Fibroblast of pulmonary artery (primary cell): Measurements from ENCODE around the gene PELO.

Experiments
- DNase-seq: peaks from one replicate; pipeline ENCODE4 v3.0.0-alpha.2; 2010; ENCODE audit warnings: low read depth
- H3K4me3 ChIP-seq: replicated peaks from 2 replicates; pipeline ENCODE4 v1.5.1; 2011; ENCODE audit warnings: low read depth, mild to moderate bottlenecking, control low read depth, low read length, moderate library complexity
- TF ChIP-seq, protein P1 (sequence below): IDR thresholded peaks from 2 replicates; pipeline ENCODE4 v1.5.1; 2011; ENCODE audit warnings: mild to moderate bottlenecking, control low read depth, low read length, inconsistent platforms; ENCODE audit errors: missing control alignments

PELO gene

DNA sequence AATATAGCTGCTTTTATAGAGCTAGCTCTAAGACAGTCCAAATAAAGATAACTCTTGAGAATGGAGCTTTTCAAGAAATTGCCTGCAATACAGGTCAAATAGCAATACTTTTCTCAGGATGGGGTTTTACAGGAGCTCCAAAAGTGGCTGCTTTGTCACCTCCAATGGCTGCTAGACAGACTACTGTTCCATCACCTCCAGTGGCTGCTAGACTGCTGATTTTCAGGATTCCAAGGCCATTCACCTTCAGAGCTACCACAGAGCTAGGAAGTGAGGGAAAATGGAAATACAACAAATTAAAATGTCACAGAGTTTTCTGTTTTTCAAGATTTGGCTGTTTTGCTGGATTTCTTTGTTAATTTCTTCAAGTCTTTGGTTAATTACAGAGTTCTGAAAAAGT lies 8.5 kb upstream of the PELO start:
- DNase-seq, result no peak
- TF ChIP-seq, protein P1, sequence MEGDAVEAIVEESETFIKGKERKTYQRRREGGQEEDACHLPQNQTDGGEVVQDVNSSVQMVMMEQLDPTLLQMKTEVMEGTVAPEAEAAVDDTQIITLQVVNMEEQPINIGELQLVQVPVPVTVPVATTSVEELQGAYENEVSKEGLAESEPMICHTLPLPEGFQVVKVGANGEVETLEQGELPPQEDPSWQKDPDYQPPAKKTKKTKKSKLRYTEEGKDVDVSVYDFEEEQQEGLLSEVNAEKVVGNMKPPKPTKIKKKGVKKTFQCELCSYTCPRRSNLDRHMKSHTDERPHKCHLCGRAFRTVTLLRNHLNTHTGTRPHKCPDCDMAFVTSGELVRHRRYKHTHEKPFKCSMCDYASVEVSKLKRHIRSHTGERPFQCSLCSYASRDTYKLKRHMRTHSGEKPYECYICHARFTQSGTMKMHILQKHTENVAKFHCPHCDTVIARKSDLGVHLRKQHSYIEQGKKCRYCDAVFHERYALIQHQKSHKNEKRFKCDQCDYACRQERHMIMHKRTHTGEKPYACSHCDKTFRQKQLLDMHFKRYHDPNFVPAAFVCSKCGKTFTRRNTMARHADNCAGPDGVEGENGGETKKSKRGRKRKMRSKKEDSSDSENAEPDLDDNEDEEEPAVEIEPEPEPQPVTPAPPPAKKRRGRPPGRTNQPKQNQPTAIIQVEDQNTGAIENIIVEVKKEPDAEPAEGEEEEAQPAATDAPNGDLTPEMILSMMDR, result no peak
- no peak overlapping the region for H3K4me3 ChIP-seq

DNA sequence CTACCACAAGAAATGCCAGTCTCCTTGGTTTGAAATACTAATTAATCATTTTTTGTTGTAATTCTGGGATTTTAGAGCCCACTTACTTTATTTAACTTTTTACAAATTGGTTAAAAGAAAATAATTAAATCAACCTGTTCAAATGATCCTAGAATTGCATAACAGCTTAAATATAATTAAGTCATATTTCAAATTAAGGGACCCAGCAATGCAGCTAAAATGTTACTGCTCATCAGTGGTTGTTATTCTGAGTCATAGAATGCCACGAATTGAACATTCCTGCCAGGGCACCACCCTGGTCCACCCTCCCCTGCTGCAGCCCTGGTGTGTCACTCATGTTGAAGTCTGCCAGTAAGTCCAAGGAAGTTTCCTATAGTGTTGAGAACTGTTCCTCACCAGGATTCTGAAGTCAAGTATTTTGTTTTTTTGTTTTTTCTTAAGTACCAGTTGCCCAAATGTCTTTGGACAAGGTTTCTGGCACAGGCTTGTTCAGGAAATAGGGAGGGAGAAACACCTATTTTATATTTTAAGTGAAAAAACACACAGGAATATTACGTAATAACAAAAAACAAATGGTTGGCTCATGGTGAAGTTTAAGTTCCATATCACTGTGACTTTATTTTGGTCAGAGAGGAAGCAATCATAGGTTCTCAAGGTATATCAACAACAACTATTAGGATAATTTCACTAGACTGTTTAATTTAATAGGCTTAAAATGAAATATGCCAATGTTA lies 4.3 kb upstream of the PELO start:
- DNase-seq, result peak; percentile 45
- no peak overlapping the region for H3K4me3 ChIP-seq
- TF ChIP-seq, protein P1, result no peak

- H3K4me3 ChIP-seq, result no peak overlapping the region
- TF ChIP-seq, protein P1, result no peak
- DNase-seq, result no peak
These were observed 3.0 kb upstream of the PELO start for GRCh38 chr5:52784737-52785136.

- H3K4me3 ChIP-seq, result no peak overlapping the region
- TF ChIP-seq, protein P1, result no peak
- no peak for DNase-seq
These were observed 1.3 kb upstream of the PELO start for GRCh38 chr5:52786391-52786790.

DNA sequence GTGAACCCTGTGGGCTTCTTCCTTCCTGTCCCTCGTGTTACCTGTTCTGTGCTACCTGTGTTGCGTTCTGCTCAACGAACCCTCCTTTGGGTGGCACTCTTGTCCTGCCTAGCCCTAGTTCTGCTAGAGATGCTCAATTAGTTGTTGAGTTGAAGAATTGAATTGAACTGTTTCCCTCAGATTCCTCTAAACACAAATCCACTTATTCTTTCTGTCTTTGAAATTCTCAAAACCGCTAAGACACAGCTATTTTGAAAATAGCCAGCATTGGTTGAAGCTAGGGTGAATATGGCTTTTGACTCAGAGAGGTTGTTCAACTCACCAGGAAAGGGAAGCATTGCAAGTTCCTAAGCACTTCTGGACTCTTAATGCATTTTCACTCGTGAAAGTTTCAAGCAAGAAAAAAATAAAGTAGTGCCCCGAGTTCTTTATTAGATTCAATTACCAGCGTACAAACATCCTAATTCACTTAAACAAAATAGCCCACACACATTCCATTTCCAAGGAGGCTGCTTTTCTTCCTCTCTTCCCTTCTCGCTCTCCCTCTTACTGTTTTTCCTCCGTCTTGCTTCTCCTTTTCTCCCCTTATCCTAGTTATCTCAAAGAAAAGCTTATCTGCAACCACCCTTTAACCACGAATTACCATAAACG lies 642 bp upstream of the PELO start:
- TF ChIP-seq, protein P1, result peak; percentile 29
- H3K4me3 ChIP-seq, result peak overlapping the region; percentile 63
- no peak for DNase-seq

DNA sequence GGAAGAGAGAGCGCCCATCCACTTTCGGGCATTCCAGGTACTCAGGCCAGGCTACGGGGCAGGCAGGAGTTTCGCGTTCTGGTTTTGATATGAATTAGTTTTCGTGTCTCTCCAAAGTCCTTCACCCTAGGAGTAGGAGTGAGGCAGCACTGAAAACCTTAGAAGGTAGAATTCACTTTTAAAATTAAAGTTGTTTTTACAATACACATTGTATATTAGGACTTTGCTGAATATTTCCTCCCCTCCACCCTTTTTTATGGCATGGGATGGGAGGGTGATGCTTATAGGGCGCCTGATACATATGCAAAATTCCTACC lies 747 bp downstream of the PELO start:
- DNase-seq, result no peak
- H3K4me3 ChIP-seq, result peak overlapping the region; percentile 63
- TF ChIP-seq, protein P1, result no peak

- DNase-seq, result no peak
- TF ChIP-seq, protein P1, result no peak
- peak overlapping the region; percentile 63 for H3K4me3 ChIP-seq
These were observed 1.7 kb downstream of the PELO start for GRCh38 chr5:52789378-52789777.
